ENCODE data around the gene BRD3. TPM values are rescaled to one million over a fixed set of nuclear protein-coding genes. Genes with fewer than 3 reads are reported as not detected.

BRD3 gene
- total and polyA plus RNA-seq, 12 donors, result 5.7 to 34.4 (median 28.9) TPM

- no peaks in the 10 kb centered on the region for H3K9me3 ChIP-seq
- no peaks in the 10 kb centered on the region for H3K36me3 ChIP-seq
- intact Hi-C loops (cut with DNase I), result loop anchor here in 1 of 10 donors (5.0 kb wide), 1 partner anchor 35 kb away; no protein-coding TSS in a partner anchor
- ATAC-seq (no peak), DNase-seq (no peak)
- no peak overlapping the region for H3K4me3 ChIP-seq
- H3K4me1 ChIP-seq, result peaks cover 2 to 29% (median 18%) of the 10 kb centered on the region in 9 donors
- H3K27ac ChIP-seq, result no peak overlapping the region
- WGBS, 2 donors, result 90% methylated on average over 28 of the region's 28 CpGs
- no peaks in the 10 kb centered on the region for H3K27me3 ChIP-seq
- TF ChIP-seq CTCF (IDR thresholded peaks at IDR 0.05), result no peak
Observed at GRCh38 chr9:133981958-133982681, 85.7 kb downstream of the BRD3 start.

- ATAC-seq, result no peak
- Histone ChIP-seq H3K4me1 (peaks cover 2 to 29% (median 18%) of the 10 kb centered on the region in 9 donors), H3K27ac (no peak overlapping the region), H3K27me3 (no peaks in the 10 kb centered on the region), H3K9me3 (no peaks in the 10 kb centered on the region), H3K4me3 (no peak overlapping the region), H3K36me3 (no peaks in the 10 kb centered on the region)
- no peak for TF ChIP-seq CTCF (IDR thresholded peaks at IDR 0.05)
- DNase-seq, result no peak
- intact Hi-C loops (cut with DNase I), result loop anchor here in 1 of 10 donors (5.0 kb wide), 1 partner anchor 34 kb away; no protein-coding TSS in a partner anchor
- whole genome bisulfite sequencing, 2 donors, result 90 to 94% methylated on average over 14 of the region's 14 CpGs
Observed at GRCh38 chr9:133981589-133981957, 86.3 kb downstream of the BRD3 start.

GRCh38 chr9:133980864-133981588 lies 86.8 kb downstream of the BRD3 start:
- Histone ChIP-seq H3K36me3 (no peaks in the 10 kb centered on the region), H3K9me3 (no peaks in the 10 kb centered on the region), H3K27me3 (no peaks in the 10 kb centered on the region), H3K27ac (no peak overlapping the region), H3K4me3 (no peak overlapping the region), H3K4me1 (peaks cover 2 to 29% (median 18%) of the 10 kb centered on the region in 9 donors)
- TF ChIP-seq CTCF (IDR thresholded peaks at IDR 0.05), result no peak
- DNase-seq, result no peak
- intact Hi-C loops (cut with DNase I), result loop anchor here in 1 of 10 donors (5.0 kb wide), 1 partner anchor 34 kb away; no protein-coding TSS in a partner anchor
- ATAC-seq, result no peak
- 96% methylated on average over 25 of the region's 25 CpGs for WGBS, 2 donors

Other genes starting within 250 kb of the BRD3 start
- gene VAV2, start 75.7 kb downstream of the BRD3 start, total RNA-seq, result 1 to 10 TPM; 2.9 to 7.1 (median 5.0) TPM
- 1 to 10 TPM; 4.3 to 5.7 TPM for gene VAV2, start 75.7 kb downstream of the BRD3 start, polyA plus RNA-seq
- gene BRD3OS, start 42.5 kb downstream of the BRD3 start, total RNA-seq, result 10 to 100 TPM in 2 of 10 donors, 1 to 10 TPM in 8; 4.1 to 11.6 (median 7.8) TPM
- 1 to 10 TPM; 4.8 to 6.7 TPM for gene BRD3OS, start 42.5 kb downstream of the BRD3 start, polyA plus RNA-seq
- 10 to 100 TPM; 16.1 to 22.5 (median 18.1) TPM for gene WDR5, start 68.1 kb upstream of the BRD3 start, total RNA-seq
- gene WDR5, start 68.1 kb upstream of the BRD3 start, polyA plus RNA-seq, result 10 to 100 TPM; 14.0 to 17.8 TPM
- gene RNU6ATAC, start 96.5 kb upstream of the BRD3 start, total RNA-seq, result 100 to 1,000 TPM in 3 of 10 donors, 10 to 100 TPM in 6, not detected in 1; 21.4 to 172 (median 66.8) TPM
- not detected for gene RNU6ATAC, start 96.5 kb upstream of the BRD3 start, polyA plus RNA-seq